Stomach smooth muscle (tissue), 2 donors: ENCODE results near the gene IFNA8.
A peak's percentile ranks its signal among the peaks of the same experiment; 100 is the strongest.

Experiments
- H3K27ac ChIP-seq: one replicate; pipeline ENCODE4 v1.7.0; 2013; ENCODE audit warnings: mild to moderate bottlenecking, low read length, inconsistent platforms
- H3K27me3 ChIP-seq, 2 donors: one replicate each; pipeline ENCODE4 v1.7.0; 2013; ENCODE audit warnings: low read length in 2 of 2; ENCODE audit not compliant: insufficient read depth in 2 of 2, control insufficient read depth in 1 of 2
- H3K36me3 ChIP-seq, 2 donors: one replicate each; pipeline ENCODE4 v1.7.0; 2013; ENCODE audit warnings: low read length in 2 of 2; ENCODE audit not compliant: control insufficient read depth in 2 of 2, insufficient read depth in 2 of 2
- H3K4me1 ChIP-seq: one replicate; pipeline ENCODE4 v1.7.0; 2013; ENCODE audit warnings: low read length; ENCODE audit not compliant: control insufficient read depth, insufficient read depth
- H3K4me3 ChIP-seq, 2 donors: one replicate each; pipeline ENCODE4 v1.7.0; 2013; ENCODE audit warnings: low read length in 2 of 2
- H3K9ac ChIP-seq, 2 donors: one replicate each; pipeline ENCODE4 v1.7.0; 2013; ENCODE audit warnings: low read length in 2 of 2, mild to moderate bottlenecking in 1 of 2
- H3K9me3 ChIP-seq, 2 donors: one replicate each; pipeline ENCODE4 v1.7.0; 2013; ENCODE audit warnings: low read length in 2 of 2; ENCODE audit not compliant: control insufficient read depth in 2 of 2
- donor health status: healthy.
- donor health status: Pancreatic carcinoma.

Gene IFNA8

DNA sequence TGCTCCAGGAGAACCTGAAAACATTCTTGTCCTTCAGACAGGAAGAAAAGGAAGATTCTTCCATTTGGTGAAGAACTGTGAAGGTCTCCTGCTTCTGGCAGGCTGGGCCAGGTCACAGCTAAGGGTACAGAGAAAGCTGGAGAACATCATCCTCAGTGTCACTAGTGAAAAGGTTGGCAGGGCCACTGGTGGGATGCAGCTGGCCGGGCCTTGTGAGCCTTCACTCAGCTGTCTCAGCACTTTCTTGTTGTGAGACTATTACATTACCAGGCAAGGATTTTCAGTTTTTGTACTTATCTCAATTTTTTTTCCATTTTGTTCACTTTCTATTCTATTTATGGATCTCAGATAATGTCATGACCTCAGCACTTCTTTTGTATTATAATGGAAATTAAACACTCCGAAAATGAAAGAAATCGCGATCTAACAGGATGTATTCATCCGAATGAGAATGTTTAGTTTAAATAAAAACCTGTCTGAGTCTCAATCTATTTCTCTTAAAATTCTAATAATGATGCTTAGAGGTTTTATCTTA, 9.9 kb upstream of the IFNA8 start:
- Histone ChIP-seq H3K9ac (no peak overlapping the region), H3K9me3 (no peaks in the 10 kb centered on the region), H3K4me3 (no peak overlapping the region), H3K36me3 (no peaks in the 10 kb centered on the region), H3K27me3 (peaks cover 20 to 32% of the 10 kb centered on the region in 2 donors), H3K4me1 (peaks cover 6% of the 10 kb centered on the region), H3K27ac (no peak overlapping the region)

DNA sequence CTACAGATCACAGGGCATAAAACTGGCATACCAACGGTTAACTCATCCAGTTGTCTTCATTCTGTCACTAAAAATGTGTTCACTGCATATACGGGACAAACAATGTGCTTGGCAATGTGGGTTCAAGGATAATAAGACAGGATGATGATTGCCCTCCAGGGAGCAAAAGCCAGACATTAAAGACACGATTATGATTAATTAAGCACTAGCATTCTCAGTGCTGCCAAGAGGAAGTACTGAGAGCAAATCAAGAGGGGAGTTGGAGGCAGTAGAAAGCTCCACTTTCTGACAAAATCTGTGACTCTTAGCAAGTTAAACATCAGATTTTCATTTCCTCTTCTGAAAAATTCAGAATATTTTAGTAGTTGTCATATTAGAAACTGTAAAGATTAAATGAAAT, 9.0 kb upstream of the IFNA8 start:
- Histone ChIP-seq H3K4me1 (peaks cover 6% of the 10 kb centered on the region), H3K27me3 (peaks cover 20 to 32% of the 10 kb centered on the region in 2 donors), H3K9me3 (no peaks in the 10 kb centered on the region), H3K36me3 (no peaks in the 10 kb centered on the region), H3K27ac (no peak overlapping the region), H3K4me3 (no peak overlapping the region), H3K9ac (no peak overlapping the region)

DNA sequence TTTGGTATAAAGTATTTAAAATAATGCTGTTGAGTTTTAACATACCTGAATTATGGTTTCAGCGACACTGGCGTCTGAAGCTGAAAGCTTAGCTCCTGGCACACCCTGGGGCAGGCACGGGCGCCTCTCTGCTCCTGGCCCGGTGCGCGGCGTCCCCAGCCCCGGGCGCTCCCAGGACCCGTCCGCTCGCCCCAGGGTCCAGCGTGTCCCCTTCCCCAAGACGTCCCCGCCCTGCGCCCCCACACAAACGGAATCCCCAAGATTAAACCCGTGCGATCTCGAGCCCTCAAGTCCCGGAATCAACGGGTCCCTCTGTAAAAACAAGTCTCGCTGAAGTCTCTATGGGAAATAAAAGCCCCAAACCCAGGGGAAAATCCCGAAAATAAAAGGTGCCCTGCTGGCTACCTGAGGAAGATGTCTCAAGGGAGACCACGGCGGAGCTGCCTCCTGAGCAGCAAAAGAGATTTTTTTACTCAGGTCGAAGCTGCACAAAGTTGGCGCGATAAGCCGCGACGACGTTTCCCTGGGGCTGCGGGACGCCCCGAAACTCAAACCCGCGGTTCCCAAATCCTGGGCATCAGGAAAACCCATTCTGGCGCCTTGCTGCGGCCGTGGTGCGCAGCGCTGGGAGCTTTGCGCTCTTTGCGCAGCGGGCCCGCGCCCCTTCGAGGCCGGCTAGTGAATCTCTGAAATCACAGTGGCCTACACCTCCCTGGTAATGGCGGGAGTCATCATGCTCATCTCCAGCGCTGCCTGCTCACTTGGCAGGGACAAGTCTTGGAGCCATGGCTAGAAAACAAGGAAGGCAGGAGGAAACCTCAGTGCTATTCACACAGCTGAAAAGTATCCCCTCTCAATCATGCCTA, 6.3 kb upstream of the IFNA8 start:
- H3K4me3 ChIP-seq: peak overlapping the region; percentile 58 to 59
- peaks cover 17 to 20% of the 10 kb centered on the region in 2 donors for H3K27me3 ChIP-seq
- no peaks in the 10 kb centered on the region for H3K9me3 ChIP-seq
- H3K9ac ChIP-seq: no peak overlapping the region
- no peaks in the 10 kb centered on the region for H3K36me3 ChIP-seq
- no peak overlapping the region for H3K27ac ChIP-seq
- no peaks in the 10 kb centered on the region for H3K4me1 ChIP-seq

DNA sequence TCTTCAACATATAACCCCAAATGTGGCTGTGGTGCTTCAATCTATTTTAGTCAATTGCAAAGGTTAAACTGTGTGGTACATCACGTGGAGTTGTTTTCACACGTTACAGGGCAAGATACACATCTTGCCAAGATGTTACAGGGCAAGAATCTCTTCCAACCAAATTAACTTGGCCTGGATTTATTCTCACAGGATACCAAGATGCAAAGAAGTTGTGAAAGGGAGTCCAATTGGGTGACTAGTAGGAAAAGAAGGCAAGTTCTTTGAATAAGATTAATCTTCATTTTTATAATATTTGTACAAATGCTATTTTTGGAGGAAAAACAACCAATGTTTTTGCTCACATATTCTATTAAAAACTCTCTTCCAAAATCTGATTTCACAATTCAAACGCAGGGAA, 4.8 kb upstream of the IFNA8 start:
- H3K9me3 ChIP-seq: no peaks in the 10 kb centered on the region
- H3K27me3 ChIP-seq: peaks cover 17 to 20% of the 10 kb centered on the region in 2 donors
- H3K27ac ChIP-seq: no peak overlapping the region
- H3K4me1 ChIP-seq: no peaks in the 10 kb centered on the region
- H3K36me3 ChIP-seq: no peaks in the 10 kb centered on the region
- H3K9ac ChIP-seq: no peak overlapping the region
- no peak overlapping the region for H3K4me3 ChIP-seq

DNA sequence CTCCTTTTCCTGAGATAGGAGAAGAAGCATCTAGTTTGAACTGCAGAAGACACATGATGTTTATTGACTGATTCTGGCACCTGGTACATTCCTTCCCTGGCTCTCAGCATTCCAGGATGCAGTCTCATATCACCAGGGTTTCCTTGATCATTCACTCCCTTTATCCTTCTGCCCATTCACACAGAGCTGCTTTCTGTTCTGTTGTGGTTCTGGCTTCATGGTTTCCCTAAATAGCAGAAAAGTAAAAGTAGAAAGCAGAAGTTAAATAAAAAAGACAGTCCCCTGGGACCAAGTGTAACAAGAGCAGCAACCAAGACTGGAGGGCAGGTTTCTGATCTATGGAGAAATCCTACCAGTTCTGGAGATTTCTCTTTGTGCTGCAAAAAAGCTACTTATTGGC, 3.2 kb downstream of the IFNA8 start:
- Histone ChIP-seq H3K4me1 (no peaks in the 10 kb centered on the region), H3K27me3 (peaks cover 0 to 2% of the 10 kb centered on the region in 2 donors), H3K9me3 (no peaks in the 10 kb centered on the region), H3K9ac (no peak overlapping the region), H3K27ac (no peak overlapping the region), H3K36me3 (no peaks in the 10 kb centered on the region), H3K4me3 (no peak overlapping the region)

DNA sequence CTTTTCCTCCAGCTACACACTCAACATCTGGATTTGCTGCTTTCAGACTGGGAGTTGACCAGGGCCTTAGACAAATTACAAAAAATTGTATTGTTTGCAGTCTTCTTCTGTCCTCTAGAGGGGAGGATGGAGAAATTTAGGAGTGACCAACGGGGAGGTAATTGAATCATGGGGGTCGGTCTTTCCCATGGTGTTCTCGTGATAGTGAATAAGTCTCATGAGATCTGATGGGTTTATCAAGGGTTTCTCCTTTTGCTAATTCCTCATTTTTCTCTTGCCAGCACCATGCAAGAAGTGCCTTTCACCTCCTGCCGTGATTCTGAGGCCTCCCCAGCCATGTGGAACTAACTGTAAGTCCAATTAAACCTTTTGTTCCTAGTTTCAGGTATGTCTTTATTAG, 4.2 kb downstream of the IFNA8 start:
- H3K9ac ChIP-seq: no peak overlapping the region
- H3K36me3 ChIP-seq: no peaks in the 10 kb centered on the region
- no peaks in the 10 kb centered on the region for H3K9me3 ChIP-seq
- H3K27ac ChIP-seq: no peak overlapping the region
- peaks cover 0 to 2% of the 10 kb centered on the region in 2 donors for H3K27me3 ChIP-seq
- no peaks in the 10 kb centered on the region for H3K4me1 ChIP-seq
- no peak overlapping the region for H3K4me3 ChIP-seq

DNA sequence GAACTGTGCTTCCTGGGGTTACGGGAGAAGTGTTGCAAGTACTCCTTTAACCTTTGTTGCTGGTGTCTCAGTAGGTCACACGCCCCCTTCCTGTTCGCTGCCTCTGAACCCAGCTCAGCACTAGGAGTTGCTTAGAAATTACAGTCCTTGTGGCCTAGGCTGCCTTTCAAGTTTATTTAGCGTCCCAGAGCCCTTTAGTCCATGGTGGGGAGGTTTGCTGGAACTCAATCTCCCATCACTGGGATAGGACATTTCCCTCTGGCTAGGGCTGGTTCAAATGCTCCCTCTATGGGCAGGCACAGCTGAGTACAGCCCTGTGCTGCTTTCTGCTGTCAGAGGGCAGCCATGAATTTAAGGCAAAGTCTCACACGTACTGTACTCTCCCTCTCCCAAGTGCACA, 4.7 kb downstream of the IFNA8 start:
- Histone ChIP-seq H3K4me3 (no peak overlapping the region), H3K4me1 (no peaks in the 10 kb centered on the region), H3K27ac (no peak overlapping the region), H3K9ac (no peak overlapping the region), H3K27me3 (peaks cover 0 to 2% of the 10 kb centered on the region in 2 donors), H3K36me3 (no peaks in the 10 kb centered on the region), H3K9me3 (no peaks in the 10 kb centered on the region)

DNA sequence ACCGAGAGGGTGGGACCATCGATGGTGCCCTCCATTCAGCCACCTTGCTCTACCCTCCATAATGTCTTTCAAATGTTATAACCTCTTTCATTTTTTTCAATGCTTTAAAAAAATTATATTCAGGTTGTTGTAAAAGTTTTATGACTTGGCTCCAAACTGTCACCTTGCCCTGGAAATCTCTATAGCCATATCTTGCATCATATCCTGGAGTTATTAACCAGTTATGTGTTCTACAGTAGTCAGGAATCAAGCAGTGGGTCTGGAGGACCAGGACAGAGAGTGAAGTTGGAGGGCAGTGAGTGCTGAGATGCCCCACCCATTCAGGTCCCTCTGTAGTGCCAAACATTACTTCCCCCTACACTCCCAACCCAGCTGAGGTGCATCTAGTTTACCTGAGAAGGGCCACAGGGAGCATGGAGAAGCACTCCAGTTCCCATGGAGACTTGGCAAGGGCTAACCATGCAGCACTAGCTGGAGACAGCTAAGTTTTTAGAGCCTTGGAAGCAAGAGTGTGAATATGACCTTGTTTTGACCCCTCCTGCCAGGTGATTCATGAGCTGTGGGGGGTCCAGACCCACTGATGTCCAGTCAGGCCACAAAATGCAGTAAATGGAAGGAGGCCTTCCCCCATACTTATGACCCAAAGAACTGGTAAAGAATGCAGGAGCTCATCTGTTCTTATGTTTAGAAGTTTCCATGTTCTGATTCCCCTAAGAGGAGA, 5.5 kb downstream of the IFNA8 start:
- Histone ChIP-seq H3K27me3 (peaks cover 0 to 2% of the 10 kb centered on the region in 2 donors), H3K36me3 (no peaks in the 10 kb centered on the region), H3K27ac (no peak overlapping the region), H3K9ac (no peak overlapping the region), H3K4me3 (no peak overlapping the region), H3K4me1 (no peaks in the 10 kb centered on the region), H3K9me3 (no peaks in the 10 kb centered on the region)

DNA sequence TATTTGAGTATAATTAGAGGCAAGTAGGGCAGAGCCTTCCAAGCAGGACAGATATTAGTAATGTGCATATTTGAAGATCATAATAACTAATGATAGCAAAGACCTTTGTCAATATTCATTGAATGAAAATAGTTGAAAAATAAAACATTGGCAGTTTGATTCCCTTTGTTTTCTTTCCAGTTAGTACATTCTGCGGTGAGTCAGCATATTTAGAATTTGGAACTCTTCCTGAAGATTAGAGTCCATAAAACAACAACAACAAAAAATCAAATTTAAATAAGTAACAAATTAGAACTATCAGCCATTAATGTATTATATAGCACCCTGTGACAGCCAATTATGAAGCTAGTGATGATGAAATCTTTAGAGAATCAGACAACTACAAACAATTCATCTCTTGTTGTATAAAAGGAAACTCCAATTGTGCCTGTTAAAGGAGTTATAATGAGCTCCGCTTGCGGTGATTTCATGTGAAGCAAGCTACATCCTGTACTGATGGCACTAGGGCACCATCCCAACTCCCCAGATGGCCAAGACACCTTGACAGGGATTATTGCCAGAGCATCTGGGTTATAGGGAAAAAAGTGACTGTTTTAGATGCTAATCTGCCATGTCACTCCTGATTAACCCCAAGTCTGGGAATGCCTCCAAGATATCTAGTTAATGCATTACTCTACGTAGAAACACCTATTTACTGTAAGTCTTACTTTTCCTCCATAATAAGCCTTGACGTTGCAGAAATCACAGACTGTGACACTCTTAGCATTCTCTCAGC, 6.8 kb downstream of the IFNA8 start:
- Histone ChIP-seq H3K36me3 (no peaks in the 10 kb centered on the region), H3K4me1 (no peaks in the 10 kb centered on the region), H3K27ac (no peak overlapping the region), H3K27me3 (peaks cover 0 to 2% of the 10 kb centered on the region in 2 donors), H3K9me3 (no peaks in the 10 kb centered on the region), H3K4me3 (no peak overlapping the region), H3K9ac (no peak overlapping the region)

DNA sequence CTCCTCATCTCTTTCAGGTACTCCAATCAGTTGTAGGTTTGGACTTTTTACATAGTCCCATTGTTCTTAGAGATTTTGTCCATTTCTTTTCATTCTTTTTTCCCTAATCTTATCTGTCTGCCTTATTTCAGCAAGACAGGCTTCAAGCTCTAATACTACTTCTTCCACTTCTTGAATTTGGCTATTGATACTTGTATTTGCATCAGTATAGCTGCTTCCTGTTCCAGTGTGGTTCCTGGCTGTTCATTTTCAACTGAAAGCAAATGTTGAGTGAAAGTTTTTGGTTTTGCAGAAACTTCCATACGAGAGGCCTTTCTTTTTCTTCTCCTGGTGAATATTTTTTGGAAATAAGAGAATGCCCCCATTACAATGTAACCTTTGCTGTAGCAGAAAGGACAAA, 19.3 kb downstream of the IFNA8 start:
- no peaks in the 10 kb centered on the region for H3K4me1 ChIP-seq
- no peak overlapping the region for H3K4me3 ChIP-seq
- no peaks in the 10 kb centered on the region for H3K9me3 ChIP-seq
- no peak overlapping the region for H3K27ac ChIP-seq
- no peak overlapping the region for H3K9ac ChIP-seq
- H3K36me3 ChIP-seq: no peaks in the 10 kb centered on the region
- H3K27me3 ChIP-seq: no peaks in the 10 kb centered on the region
